ENCODE results near the gene FUT8.
"Not testable (repeated sequence)": the region's sequence is repeated elsewhere in the genome, so short reads cannot be mapped to it uniquely, and the experiment has no call there.

DNA sequence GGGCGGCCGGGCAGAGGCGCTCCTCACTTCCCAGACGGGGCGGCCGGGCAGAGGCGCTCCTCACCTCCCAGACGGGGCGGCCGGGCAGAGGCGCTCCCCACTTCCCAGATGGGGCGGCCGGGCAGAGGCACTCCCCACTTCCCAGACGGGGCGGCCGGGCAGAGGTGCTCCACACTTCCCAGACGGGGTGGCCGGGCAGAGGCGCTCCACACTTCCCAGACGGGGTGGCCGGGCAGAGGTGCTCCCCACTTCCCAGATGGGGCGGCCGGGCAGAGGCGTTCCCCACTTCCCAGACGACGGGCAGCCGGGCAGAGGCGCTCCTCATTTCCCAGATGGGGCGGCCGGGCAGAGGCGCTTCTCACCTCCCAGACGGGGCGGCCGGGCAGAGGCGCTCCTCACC, 304.3 kb downstream of the FUT8 start:
- TF ChIP-seq RAD21 (IDR thresholded peaks at IDR 0.05; ENCODE audit: low read depth); ZFX (IDR thresholded peaks at IDR 0.05); EZH2 (IDR thresholded peaks at IDR 0.05); POLR2A (IDR thresholded peaks at IDR 0.05; ENCODE audit: borderline replicate concordance, extremely low read depth, insufficient read depth, insufficient read length); SRF (IDR thresholded peaks at IDR 0.05; ENCODE audit: low read depth); MAX (IDR thresholded peaks at IDR 0.05); FOSL1 (IDR thresholded peaks at IDR 0.05; ENCODE audit: low read depth); TCF7L2 (IDR thresholded peaks at IDR 0.05; ENCODE audit: borderline replicate concordance, extremely low read depth, insufficient read depth, insufficient read length): not testable (repeated sequence)
- TF ChIP-seq, protein P1, sequence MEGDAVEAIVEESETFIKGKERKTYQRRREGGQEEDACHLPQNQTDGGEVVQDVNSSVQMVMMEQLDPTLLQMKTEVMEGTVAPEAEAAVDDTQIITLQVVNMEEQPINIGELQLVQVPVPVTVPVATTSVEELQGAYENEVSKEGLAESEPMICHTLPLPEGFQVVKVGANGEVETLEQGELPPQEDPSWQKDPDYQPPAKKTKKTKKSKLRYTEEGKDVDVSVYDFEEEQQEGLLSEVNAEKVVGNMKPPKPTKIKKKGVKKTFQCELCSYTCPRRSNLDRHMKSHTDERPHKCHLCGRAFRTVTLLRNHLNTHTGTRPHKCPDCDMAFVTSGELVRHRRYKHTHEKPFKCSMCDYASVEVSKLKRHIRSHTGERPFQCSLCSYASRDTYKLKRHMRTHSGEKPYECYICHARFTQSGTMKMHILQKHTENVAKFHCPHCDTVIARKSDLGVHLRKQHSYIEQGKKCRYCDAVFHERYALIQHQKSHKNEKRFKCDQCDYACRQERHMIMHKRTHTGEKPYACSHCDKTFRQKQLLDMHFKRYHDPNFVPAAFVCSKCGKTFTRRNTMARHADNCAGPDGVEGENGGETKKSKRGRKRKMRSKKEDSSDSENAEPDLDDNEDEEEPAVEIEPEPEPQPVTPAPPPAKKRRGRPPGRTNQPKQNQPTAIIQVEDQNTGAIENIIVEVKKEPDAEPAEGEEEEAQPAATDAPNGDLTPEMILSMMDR (IDR thresholded peaks at IDR 0.05 in 2 of 3, conservative IDR thresholded peaks at IDR 0.05 in 1 of 3; ENCODE audit: borderline replicate concordance in 1 of 3, insufficient read depth in 1 of 3, low read depth in 2 of 3, low read length in 2 of 3), result not testable (repeated sequence)
- TF ChIP-seq, protein P2, sequence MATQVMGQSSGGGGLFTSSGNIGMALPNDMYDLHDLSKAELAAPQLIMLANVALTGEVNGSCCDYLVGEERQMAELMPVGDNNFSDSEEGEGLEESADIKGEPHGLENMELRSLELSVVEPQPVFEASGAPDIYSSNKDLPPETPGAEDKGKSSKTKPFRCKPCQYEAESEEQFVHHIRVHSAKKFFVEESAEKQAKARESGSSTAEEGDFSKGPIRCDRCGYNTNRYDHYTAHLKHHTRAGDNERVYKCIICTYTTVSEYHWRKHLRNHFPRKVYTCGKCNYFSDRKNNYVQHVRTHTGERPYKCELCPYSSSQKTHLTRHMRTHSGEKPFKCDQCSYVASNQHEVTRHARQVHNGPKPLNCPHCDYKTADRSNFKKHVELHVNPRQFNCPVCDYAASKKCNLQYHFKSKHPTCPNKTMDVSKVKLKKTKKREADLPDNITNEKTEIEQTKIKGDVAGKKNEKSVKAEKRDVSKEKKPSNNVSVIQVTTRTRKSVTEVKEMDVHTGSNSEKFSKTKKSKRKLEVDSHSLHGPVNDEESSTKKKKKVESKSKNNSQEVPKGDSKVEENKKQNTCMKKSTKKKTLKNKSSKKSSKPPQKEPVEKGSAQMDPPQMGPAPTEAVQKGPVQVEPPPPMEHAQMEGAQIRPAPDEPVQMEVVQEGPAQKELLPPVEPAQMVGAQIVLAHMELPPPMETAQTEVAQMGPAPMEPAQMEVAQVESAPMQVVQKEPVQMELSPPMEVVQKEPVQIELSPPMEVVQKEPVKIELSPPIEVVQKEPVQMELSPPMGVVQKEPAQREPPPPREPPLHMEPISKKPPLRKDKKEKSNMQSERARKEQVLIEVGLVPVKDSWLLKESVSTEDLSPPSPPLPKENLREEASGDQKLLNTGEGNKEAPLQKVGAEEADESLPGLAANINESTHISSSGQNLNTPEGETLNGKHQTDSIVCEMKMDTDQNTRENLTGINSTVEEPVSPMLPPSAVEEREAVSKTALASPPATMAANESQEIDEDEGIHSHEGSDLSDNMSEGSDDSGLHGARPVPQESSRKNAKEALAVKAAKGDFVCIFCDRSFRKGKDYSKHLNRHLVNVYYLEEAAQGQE (IDR thresholded peaks at IDR 0.05; ENCODE audit: low read depth), result not testable (repeated sequence)

All from HCT116 (cell line).